ENCODE measurements around the gene KRT2.

The KRT2 gene

GRCh38 chr12:52651726-52652261 lies at the start of gene KRT2:
KRT2 (minus strand) TSS chr12:52652211; CDS start chr12:52652142, 69 bp downstream.
- DNase-seq (ENCODE audit: low read depth), result no peak

- DNase-seq (ENCODE audit: low read depth), result no peak
These were observed 49.3 kb upstream of the KRT2 start for GRCh38 chr12:52701281-52701680.

GRCh38 chr12:52699960-52700359 lies 47.9 kb upstream of the KRT2 start:
- no peak for DNase-seq (ENCODE audit: low read depth)

- no peak for DNase-seq (ENCODE audit: low read depth)
These were observed 47.4 kb upstream of the KRT2 start for GRCh38 chr12:52699373-52699772.

GRCh38 chr12:52698651-52699340 lies 46.8 kb upstream of the KRT2 start:
- no peak for DNase-seq (ENCODE audit: low read depth)

- DNase-seq (ENCODE audit: low read depth), result no peak
These were observed 45.1 kb upstream of the KRT2 start for GRCh38 chr12:52697058-52697582.

GRCh38 chr12:52696588-52696987 lies 44.6 kb upstream of the KRT2 start:
- DNase-seq (ENCODE audit: low read depth), result no peak

GRCh38 chr12:52695039-52695438 lies 43.0 kb upstream of the KRT2 start:
- DNase-seq (ENCODE audit: low read depth), result no peak

GRCh38 chr12:52694151-52694550 lies 42.1 kb upstream of the KRT2 start:
- no peak for DNase-seq (ENCODE audit: low read depth)

- no peak for DNase-seq (ENCODE audit: low read depth)
These were observed 41.2 kb upstream of the KRT2 start for GRCh38 chr12:52693261-52693660.

- DNase-seq (ENCODE audit: low read depth), result no peak
These were observed 40.2 kb upstream of the KRT2 start for GRCh38 chr12:52692254-52692653.

GRCh38 chr12:52691841-52692150 lies 39.8 kb upstream of the KRT2 start:
- DNase-seq (ENCODE audit: low read depth), result no peak

GRCh38 chr12:52691076-52691840 lies 39.2 kb upstream of the KRT2 start:
- no peak for DNase-seq (ENCODE audit: low read depth)

- no peak for DNase-seq (ENCODE audit: low read depth)
These were observed 38.5 kb upstream of the KRT2 start for GRCh38 chr12:52690351-52691075.

GRCh38 chr12:52689936-52690335 lies 37.9 kb upstream of the KRT2 start:
- DNase-seq (ENCODE audit: low read depth), result no peak

- no peak for DNase-seq (ENCODE audit: low read depth)
These were observed 37.2 kb upstream of the KRT2 start for GRCh38 chr12:52689239-52689638.

- DNase-seq (ENCODE audit: low read depth), result no peak
These were observed 36.5 kb upstream of the KRT2 start for GRCh38 chr12:52688481-52688880.

- no peak for DNase-seq (ENCODE audit: low read depth)
These were observed 35.7 kb upstream of the KRT2 start for GRCh38 chr12:52687497-52688385.

GRCh38 chr12:52686756-52687487 lies 34.9 kb upstream of the KRT2 start:
- DNase-seq (ENCODE audit: low read depth), result no peak

- DNase-seq (ENCODE audit: low read depth), result no peak
These were observed 34.1 kb upstream of the KRT2 start for GRCh38 chr12:52686063-52686462.

- no peak for DNase-seq (ENCODE audit: low read depth)
These were observed 33.4 kb upstream of the KRT2 start for GRCh38 chr12:52685406-52685890.
